Ishikawa (cell line): ENCODE data around the gene SCYGR2.

Experiments used
- CEBPB ChIP-seq: IDR thresholded peaks from 2 replicates; pipeline ENCODE4 v1.6.1; 2012
- CREB1 ChIP-seq: IDR thresholded peaks from 2 replicates; pipeline ENCODE4 v1.6.1; 2012; ENCODE audit warnings: low read depth
- EGR1 ChIP-seq: IDR thresholded peaks from 2 replicates; pipeline ENCODE4 v1.6.1; 2012
- EP300 ChIP-seq: IDR thresholded peaks from 2 replicates; pipeline ENCODE4 v1.6.1; 2012; ENCODE audit warnings: borderline replicate concordance
- FOXM1 ChIP-seq: IDR thresholded peaks from 2 replicates; pipeline ENCODE4 v1.6.1; 2012; ENCODE audit warnings: low read depth, borderline replicate concordance
- NFIC ChIP-seq: IDR thresholded peaks from 2 replicates; pipeline ENCODE4 v1.6.1; 2012
- RAD21 ChIP-seq: IDR thresholded peaks from 2 replicates; pipeline ENCODE4 v1.6.1; 2012; ENCODE audit warnings: low read depth
- REST ChIP-seq: IDR thresholded peaks from 2 replicates; pipeline ENCODE4 v1.6.1; 2012; ENCODE audit warnings: low read depth, mild to moderate bottlenecking
- TAF1 ChIP-seq: IDR thresholded peaks from 2 replicates; pipeline ENCODE4 v1.6.1; 2012; ENCODE audit warnings: low read depth, mild to moderate bottlenecking
- TCF12 ChIP-seq: IDR thresholded peaks from 2 replicates; pipeline ENCODE4 v1.6.1; 2012; ENCODE audit warnings: low read depth
- TEAD4 ChIP-seq: IDR thresholded peaks from 2 replicates; pipeline ENCODE4 v1.6.1; 2012
- YY1 ChIP-seq: IDR thresholded peaks from 2 replicates; pipeline ENCODE4 v1.6.1; 2012; ENCODE audit warnings: low read depth
- ZBTB7A ChIP-seq: IDR thresholded peaks from 2 replicates; pipeline ENCODE4 v1.6.1; 2012; ENCODE audit warnings: low read depth
- TF ChIP-seq, protein P1 (sequence below): IDR thresholded peaks from 2 replicates; pipeline ENCODE4 v1.6.1; 2012
- TF ChIP-seq, protein P2 (sequence below): IDR thresholded peaks from 2 replicates; pipeline ENCODE4 v1.6.1; 2012

The SCYGR2 gene

GRCh38 chr2:227597036-227597435 lies 1.7 kb upstream of the SCYGR2 start:
- TF ChIP-seq YY1: no peak
- TF ChIP-seq TEAD4: no peak
- TF ChIP-seq NFIC: no peak
- TF ChIP-seq TAF1: no peak
- TF ChIP-seq FOXM1: no peak
- TF ChIP-seq CREB1: no peak
- no peak for TF ChIP-seq REST

DNA sequence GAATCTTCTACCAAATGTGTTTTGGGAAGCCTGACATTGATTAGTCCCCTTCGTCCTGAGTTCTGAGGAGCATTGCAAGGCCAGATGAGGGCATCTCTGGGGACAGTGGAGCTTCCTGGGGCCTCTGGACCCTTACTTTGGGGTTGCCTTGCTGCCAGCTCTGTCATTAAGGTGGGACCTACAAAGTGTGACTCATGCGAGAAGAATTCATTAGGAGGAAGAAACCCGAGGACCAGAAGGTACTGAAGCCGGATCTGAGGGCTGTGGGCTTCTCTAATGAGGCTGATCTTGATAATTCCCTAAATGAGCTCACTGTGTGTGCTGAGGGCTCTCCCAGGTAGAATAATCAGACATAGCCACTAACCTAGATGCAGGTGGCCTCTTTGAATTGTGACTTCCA lies 695 bp upstream of the SCYGR2 start:
- TF ChIP-seq, protein P1, sequence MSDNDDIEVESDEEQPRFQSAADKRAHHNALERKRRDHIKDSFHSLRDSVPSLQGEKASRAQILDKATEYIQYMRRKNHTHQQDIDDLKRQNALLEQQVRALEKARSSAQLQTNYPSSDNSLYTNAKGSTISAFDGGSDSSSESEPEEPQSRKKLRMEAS: no peak
- TF ChIP-seq TEAD4 (no peak), YY1 (no peak), REST (no peak), NFIC (no peak), ZBTB7A (no peak), FOXM1 (no peak)

GRCh38 chr2:227602358-227602757 lies 3.7 kb downstream of the SCYGR2 start:
- TF ChIP-seq FOXM1 (no peak), RAD21 (no peak), CREB1 (no peak), TEAD4 (no peak), ZBTB7A (no peak), NFIC (no peak), TCF12 (no peak), EGR1 (no peak), EP300 (no peak), REST (no peak), YY1 (no peak), CEBPB (no peak), TAF1 (no peak)
- TF ChIP-seq, protein P2, sequence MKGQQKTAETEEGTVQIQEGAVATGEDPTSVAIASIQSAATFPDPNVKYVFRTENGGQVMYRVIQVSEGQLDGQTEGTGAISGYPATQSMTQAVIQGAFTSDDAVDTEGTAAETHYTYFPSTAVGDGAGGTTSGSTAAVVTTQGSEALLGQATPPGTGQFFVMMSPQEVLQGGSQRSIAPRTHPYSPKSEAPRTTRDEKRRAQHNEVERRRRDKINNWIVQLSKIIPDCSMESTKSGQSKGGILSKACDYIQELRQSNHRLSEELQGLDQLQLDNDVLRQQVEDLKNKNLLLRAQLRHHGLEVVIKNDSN: no peak
- TF ChIP-seq, protein P1: no peak

DNA sequence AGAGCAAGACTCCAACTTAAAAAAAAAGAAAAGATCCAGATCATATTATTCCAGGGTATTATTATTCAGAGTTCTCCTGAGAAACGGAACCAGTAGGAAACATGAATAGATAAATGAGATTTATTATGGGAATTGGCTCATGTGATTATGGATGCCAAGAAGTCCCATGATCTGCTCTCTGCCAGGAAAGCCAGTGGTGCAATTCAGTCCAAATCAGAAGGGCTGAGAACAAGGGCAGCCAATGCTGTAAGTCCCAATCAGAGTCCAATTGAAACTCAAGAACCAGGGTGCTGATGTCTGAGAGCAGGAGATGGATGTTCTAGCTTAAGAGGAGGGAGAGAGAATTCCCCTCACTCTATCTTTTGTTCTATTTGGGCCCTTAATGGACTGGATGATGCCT lies 7.8 kb downstream of the SCYGR2 start:
- TF ChIP-seq, protein P2: no peak
- no peak for TF ChIP-seq FOXM1
- TF ChIP-seq, protein P1: no peak
- TF ChIP-seq REST: no peak
- TF ChIP-seq CEBPB: no peak
- TF ChIP-seq RAD21: no peak
- no peak for TF ChIP-seq ZBTB7A
- no peak for TF ChIP-seq CREB1
- no peak for TF ChIP-seq TAF1
- TF ChIP-seq TEAD4: no peak
- no peak for TF ChIP-seq NFIC
- no peak for TF ChIP-seq EGR1
- no peak for TF ChIP-seq EP300
- no peak for TF ChIP-seq TCF12
- no peak for TF ChIP-seq YY1
